ENCODE data around the gene C1orf226.
"Not testable (repeated sequence)": the region's sequence is repeated elsewhere in the genome, so short reads cannot be mapped to it uniquely, and the experiment has no call there.

The C1orf226 gene

DNA sequence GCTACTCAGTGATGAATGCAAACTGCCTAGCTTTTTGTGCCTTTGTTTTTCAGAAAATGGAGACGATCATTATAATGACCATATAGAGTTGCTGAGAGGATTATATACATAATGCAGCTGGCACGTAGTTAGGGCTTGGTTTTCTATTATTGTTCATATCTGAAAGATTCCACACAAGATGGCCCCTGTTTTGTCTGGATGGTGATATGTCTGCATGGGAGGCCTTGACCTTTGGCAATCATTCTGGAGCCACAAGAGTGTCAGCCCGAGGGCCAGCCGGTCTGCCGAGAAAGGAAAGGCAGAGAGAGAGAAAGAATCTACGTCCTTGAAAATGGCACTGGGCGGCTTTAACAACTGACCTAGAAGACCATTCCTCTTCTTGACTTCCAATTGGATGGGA, 36.1 kb downstream of the C1orf226 start:
- TF ChIP-seq, protein P1, sequence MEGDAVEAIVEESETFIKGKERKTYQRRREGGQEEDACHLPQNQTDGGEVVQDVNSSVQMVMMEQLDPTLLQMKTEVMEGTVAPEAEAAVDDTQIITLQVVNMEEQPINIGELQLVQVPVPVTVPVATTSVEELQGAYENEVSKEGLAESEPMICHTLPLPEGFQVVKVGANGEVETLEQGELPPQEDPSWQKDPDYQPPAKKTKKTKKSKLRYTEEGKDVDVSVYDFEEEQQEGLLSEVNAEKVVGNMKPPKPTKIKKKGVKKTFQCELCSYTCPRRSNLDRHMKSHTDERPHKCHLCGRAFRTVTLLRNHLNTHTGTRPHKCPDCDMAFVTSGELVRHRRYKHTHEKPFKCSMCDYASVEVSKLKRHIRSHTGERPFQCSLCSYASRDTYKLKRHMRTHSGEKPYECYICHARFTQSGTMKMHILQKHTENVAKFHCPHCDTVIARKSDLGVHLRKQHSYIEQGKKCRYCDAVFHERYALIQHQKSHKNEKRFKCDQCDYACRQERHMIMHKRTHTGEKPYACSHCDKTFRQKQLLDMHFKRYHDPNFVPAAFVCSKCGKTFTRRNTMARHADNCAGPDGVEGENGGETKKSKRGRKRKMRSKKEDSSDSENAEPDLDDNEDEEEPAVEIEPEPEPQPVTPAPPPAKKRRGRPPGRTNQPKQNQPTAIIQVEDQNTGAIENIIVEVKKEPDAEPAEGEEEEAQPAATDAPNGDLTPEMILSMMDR (conservative IDR thresholded peaks at IDR 0.05; ENCODE audit: low read depth, low read length), result no peak
- H3K4me3 ChIP-seq (ENCODE audit: low read depth, low read length), result no peak overlapping the region
- no peak for DNase-seq (ENCODE audit: low read depth)

DNA sequence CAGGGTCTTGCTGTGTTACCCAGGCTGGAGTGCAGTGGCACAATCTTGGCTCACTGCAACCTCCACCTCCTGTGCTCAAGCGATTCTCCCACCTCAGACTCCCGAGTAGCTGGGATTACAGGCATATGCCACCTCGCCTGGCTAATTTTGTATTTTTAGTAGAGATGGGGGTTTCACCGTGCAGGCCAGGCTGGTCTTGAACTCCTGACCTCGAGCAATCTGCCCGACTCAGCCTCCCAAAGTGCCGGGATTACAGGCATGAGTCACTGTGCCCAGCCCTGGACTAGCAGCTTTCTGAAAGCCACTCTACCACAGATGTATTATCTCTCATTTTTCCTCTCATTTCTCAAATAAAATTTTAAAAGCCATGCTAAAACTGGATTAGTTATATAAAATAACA, 37.1 kb downstream of the C1orf226 start:
- H3K4me3 ChIP-seq (ENCODE audit: low read depth, low read length); DNase-seq (ENCODE audit: low read depth): not testable (repeated sequence)

DNA sequence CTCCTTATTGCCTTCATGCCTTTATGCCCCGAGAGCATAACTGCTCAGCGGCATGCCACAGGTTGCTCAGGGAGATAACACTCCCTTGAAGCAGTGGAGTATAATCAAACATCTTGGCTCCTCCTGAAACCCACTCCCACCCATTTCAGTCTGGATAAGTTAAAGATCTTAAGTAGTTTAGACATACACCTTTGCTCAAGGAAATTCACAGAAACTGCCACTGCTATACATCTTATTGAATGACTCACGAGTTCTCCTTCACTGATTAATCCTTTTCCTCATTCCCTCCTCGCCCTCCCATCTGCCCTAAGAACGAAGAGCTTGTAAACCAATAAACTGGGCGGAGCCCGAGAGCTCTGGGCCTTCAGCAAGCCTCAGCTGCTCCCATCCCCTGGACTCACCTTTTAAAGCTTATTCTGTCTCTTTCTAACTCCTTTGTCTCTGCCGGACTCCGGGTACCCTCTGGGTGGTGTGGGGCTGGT, 38.0 kb downstream of the C1orf226 start:
- DNase-seq (ENCODE audit: low read depth); H3K4me3 ChIP-seq (ENCODE audit: low read depth, low read length): not testable (repeated sequence)

DNA sequence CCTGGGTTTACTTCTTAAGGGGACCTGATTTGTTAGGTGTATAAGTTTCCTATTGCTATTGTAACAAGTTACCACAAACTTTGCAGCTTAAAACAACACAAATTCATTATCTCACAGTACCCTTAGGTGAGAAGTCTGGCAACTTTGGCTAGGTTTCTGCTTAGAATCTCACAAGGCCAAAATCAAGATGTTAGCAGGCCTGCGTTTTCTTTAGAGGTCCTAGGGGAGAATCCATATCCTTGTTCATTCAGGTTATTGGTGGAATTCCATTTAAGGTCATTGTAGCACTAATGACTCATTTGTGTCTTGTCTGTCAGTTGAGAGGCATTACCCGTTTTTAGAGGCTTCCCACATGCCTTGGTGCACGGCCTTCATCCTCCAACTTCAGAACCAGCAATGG, 38.6 kb downstream of the C1orf226 start:
- no peak for DNase-seq (ENCODE audit: low read depth)
- TF ChIP-seq, protein P1 (conservative IDR thresholded peaks at IDR 0.05; ENCODE audit: low read depth, low read length), result no peak
- no peak overlapping the region for H3K4me3 ChIP-seq (ENCODE audit: low read depth, low read length)

DNA sequence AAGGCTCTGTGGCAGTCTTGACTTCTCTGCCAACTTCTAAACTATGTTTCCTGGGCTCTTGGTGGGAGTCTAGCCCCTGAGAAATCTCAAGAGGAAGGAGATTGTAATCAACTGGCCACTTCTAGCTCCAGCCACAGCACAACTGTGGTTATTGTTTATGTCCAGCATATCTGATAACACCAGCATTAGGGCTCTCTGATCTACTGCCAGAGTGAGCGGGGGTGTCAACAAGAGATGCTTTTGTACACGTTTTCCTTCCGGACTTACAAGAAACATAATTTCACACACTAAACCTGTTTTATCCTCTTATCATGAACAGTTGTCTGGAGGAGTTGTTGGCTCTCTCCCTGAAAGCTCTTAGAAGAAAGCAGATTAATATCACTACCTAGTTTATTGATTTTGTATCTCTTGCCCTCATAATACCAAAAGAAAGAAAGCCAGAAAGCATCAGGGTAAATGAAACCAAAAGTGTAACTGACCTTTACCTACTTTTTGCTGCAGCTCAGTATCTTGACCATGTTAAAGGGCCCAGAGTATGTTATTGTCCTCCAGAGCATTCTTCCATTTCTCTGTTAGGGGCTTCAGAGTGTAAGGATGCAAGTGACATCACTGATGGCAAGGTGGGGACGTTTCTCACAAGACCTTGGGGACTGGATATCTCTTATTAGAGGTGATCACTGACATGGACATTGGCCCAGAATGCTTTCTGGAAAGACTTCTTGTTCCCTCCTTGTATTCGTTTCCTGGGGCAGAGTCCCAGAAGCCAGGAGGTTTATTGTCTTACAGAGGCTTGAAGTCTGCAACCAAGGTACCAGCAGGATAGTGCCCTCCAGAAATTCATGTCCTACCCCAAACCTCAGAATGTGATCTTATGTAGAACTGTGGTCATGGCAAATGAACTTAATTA, 40.0 kb downstream of the C1orf226 start:
- TF ChIP-seq, protein P1 (conservative IDR thresholded peaks at IDR 0.05; ENCODE audit: low read depth, low read length), result no peak
- peak; percentile 26 for DNase-seq (ENCODE audit: low read depth)
- H3K4me3 ChIP-seq (ENCODE audit: low read depth, low read length), result no peak overlapping the region

DNA sequence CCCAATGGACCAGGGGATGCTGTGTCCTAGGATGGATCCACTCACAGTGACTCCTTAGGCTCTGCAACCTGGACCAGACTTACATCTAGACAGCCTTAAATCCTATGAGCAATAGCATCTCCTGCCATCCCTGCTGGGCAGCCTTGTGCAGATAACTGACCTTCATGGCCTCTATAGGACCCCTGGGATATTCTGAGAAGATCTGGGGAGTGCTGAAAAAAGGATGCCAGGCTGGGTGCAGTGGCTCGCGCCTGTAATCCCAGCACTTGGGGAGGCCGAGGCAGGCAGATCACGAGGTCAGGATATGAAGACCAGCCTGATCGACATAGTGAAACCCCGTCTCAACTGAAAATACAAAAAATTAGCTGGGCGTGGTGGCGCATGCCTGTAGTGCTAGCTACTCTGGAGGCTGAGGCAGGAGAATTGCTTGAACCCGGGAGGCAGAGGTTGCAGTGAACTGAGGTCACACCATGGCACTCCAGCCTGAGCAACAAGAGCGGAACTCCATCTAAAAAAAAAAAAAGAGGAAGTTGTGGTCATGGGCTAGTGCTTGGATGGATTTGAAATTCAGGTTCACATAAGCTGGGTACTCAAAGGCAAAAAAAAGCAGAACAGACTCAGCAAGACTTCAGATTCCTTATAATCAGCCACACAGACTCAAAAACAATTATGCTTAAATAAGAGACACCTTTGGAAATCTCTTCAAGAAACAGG, 41.3 kb downstream of the C1orf226 start:
- H3K4me3 ChIP-seq (ENCODE audit: low read depth, low read length), result no peak overlapping the region
- no peak for DNase-seq (ENCODE audit: low read depth)
- TF ChIP-seq, protein P1 (conservative IDR thresholded peaks at IDR 0.05; ENCODE audit: low read depth, low read length), result no peak

DNA sequence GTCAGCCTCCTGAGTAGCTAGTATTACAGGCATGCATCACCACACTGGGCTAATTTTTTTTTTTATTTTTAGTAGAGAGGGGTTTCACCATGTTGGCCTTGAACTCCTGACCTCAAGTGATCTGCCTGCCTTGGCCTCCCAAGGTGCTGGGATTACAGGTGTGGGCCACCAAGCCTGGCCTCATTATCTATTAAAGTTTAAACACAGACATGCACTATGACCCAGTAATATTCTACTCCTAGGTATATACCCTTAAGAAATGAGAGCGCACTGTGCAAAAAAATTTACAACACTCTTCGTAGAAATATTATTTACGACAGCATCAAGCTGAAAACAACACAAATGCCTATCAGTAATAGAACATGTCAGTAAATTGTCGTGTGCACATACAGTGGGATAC, 49.1 kb downstream of the C1orf226 start:
- TF ChIP-seq, protein P1 (conservative IDR thresholded peaks at IDR 0.05; ENCODE audit: low read depth, low read length), result no peak
- no peak overlapping the region for H3K4me3 ChIP-seq (ENCODE audit: low read depth, low read length)
- no peak for DNase-seq (ENCODE audit: low read depth)

DNA sequence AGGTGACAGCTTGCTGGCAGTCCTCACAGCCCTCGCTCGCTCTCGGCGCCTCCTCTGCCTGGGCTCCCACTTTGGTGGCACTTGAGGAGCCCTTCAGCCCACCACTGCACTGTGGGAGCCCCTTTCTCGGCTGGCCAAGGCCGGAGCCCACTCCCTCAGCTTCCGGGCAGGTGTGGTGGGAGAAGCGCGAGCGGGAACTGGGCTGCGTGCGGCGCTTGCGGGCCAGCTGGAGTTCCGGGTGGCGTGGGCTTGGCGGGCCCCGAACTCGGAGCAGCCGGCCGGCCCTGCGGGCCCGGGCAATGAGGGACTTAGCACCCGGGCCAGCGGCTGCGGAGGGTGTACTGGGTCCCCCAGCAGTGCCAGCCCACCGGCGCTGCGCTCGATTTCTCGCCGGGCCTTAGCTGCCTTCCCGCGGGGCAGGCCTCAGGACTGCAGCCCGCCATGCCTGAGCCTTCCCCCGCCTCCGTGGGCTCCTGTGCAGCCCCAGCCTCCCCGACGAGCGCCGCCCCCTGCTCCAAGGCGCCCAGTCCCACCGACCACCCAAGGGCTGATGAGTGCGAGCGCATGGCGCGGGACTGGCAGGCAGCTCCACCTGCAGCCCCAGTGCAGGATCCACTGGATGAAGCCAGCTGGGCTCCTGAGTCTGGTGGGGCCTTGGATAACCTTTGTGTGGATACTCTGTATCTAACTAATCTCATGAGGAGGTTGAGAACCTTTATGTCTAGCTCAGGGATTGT, 51.6 kb downstream of the C1orf226 start:
- H3K4me3 ChIP-seq (ENCODE audit: low read depth, low read length); DNase-seq (ENCODE audit: low read depth): not testable (repeated sequence)
